CD4-positive, alpha-beta T cell (primary cell): ENCODE measurements around the gene RUVBL2. TPM values are rescaled to one million over a fixed set of nuclear protein-coding genes. Genes with fewer than 3 reads are reported as not detected.

Source experiments
- ATAC-seq: fragments of 200-7000 bp; cut with Tn5 transposase; one replicate; pipeline ENCODE4 v1.10.0; 2022; ENCODE audit warnings: mild to moderate bottlenecking; ENCODE audit not compliant: poor library complexity
- CTCF ChIA-PET: fragments of 350-600 bp; sonication (Branson Sonifier 250); formaldehyde crosslinking; loops from one replicate; lab custom pipeline; 2021; ENCODE audit warnings: antibody characterized with exemption, inconsistent platforms; lab: Charles Lee
- POLR2A ChIA-PET: fragments of 350-600 bp; sonication (Branson Sonifier 250); formaldehyde crosslinking; loops from one replicate; lab custom pipeline; 2021; ENCODE audit warnings: antibody characterized with exemption, inconsistent platforms; lab: Charles Lee
- DNase-seq, 14 experiments: peaks; one replicate each; pipeline ENCODE4 v3.0.0-alpha.2; 2013 to 2020; ENCODE audit warnings: mixed read lengths in 2 of 14
- H3K27ac ChIP-seq, 2 donors: one replicate each; pipeline versions ENCODE4 v1.5.1 to v1.7.0; 2013; ENCODE audit warnings: low read length in 2 of 2, low read depth in 1 of 2, mild to moderate bottlenecking in 1 of 2
- H3K27me3 ChIP-seq, 2 experiments: 1 replicate in 1 of 2; 2 replicates in 1 of 2; pipeline versions ENCODE4 v1.6.1 to v1.7.0; 2013; ENCODE audit warnings: low read length in 2 of 2, control low read depth in 1 of 2, mild to moderate bottlenecking in 1 of 2, moderate library complexity in 1 of 2; ENCODE audit not compliant: insufficient read depth in 2 of 2, control insufficient read depth in 1 of 2
- H3K36me3 ChIP-seq: one replicate; pipeline ENCODE4 v1.6.1; 2013; ENCODE audit warnings: low read length, control low read depth; ENCODE audit not compliant: insufficient read depth
- H3K4me1 ChIP-seq: one replicate; pipeline ENCODE4 v1.6.1; 2013; ENCODE audit warnings: low read length, control low read depth; ENCODE audit not compliant: insufficient read depth
- H3K4me3 ChIP-seq: one replicate; pipeline ENCODE4 v1.5.1; 2013; ENCODE audit warnings: mild to moderate bottlenecking, low read length, moderate library complexity
- H3K9me3 ChIP-seq, 2 experiments: 1 replicate in 1 of 2; 2 replicates in 1 of 2; pipeline versions ENCODE4 v1.6.1 to v1.7.0; 2013; ENCODE audit warnings: low read length in 2 of 2, mild to moderate bottlenecking in 2 of 2, control low read depth in 1 of 2, moderate library complexity in 1 of 2; ENCODE audit not compliant: control insufficient read depth in 1 of 2, insufficient read depth in 1 of 2
- H3K27ac Mint-ChIP-seq: one replicate; pipeline ENCODE4 v1.8.0; 2020; ENCODE audit warnings: mixed read lengths
- H3K27me3 Mint-ChIP-seq: one replicate; pipeline ENCODE4 v1.8.0; 2021; ENCODE audit warnings: mixed read lengths
- H3K36me3 Mint-ChIP-seq: one replicate; pipeline ENCODE4 v1.8.0; 2021; ENCODE audit warnings: low read depth, mixed read lengths
- H3K4me1 Mint-ChIP-seq: one replicate; pipeline ENCODE4 v1.8.0; 2021; ENCODE audit warnings: low read depth, mixed read lengths
- H3K4me3 Mint-ChIP-seq: one replicate; pipeline ENCODE4 v1.8.0; 2020; ENCODE audit warnings: mild to moderate bottlenecking, mixed read lengths
- H3K9me3 Mint-ChIP-seq: one replicate; pipeline ENCODE4 v1.8.0; 2020; ENCODE audit warnings: mixed read lengths
- intact Hi-C, 2 experiments: fragments of 100-400 bp; cut with DNase I in 1 of 2; cut with micrococcal nuclease in 1 of 2; formaldehyde crosslinking; loops; one replicate each; pipeline versions ENCODE4 v1.15.1 to v1.9.0; 2023 to 2025; cut with DNase I, micrococcal nuclease
- total RNA-seq, 174 experiments: library from RNA in 2 of 174; stranded (reverse) in 2 of 174; gene quantifications; one replicate each; pipeline ENCODE4 v1.2.3 and lab custom pipeline; 2021 to 2026
- TF ChIP-seq, protein P1 (sequence below): fragments of 200-600 bp; IDR thresholded peaks from one replicate; pipeline ENCODE4 v1.8.0; 2022; ENCODE audit warnings: antibody characterized with exemption, mild to moderate bottlenecking

RUVBL2 gene
- total RNA-seq, 2 experiments from 2014 or later: 10.7 to 12.3 TPM

- Mint-ChIP-seq H3K4me1 (no peaks in the 10 kb centered on the region), H3K27me3 (no peaks in the 10 kb centered on the region), H3K4me3 (no peak overlapping the region), H3K27ac (no peak overlapping the region), H3K36me3 (no peaks in the 10 kb centered on the region), H3K9me3 (no peaks in the 10 kb centered on the region)
- ATAC-seq (no peak), DNase-seq (no peak)
- Histone ChIP-seq H3K4me1 (no peaks in the 10 kb centered on the region), H3K27ac (no peak overlapping the region), H3K9me3 (peaks cover 0 to 16% of the 10 kb centered on the region in 2 experiments), H3K4me3 (no peak overlapping the region), H3K27me3 (no peaks in the 10 kb centered on the region), H3K36me3 (no peaks in the 10 kb centered on the region)
- ChIA-PET POLR2A (no interaction called here), CTCF (no interaction called here)
- intact Hi-C loops: no loop called here
- TF ChIP-seq, protein P1, sequence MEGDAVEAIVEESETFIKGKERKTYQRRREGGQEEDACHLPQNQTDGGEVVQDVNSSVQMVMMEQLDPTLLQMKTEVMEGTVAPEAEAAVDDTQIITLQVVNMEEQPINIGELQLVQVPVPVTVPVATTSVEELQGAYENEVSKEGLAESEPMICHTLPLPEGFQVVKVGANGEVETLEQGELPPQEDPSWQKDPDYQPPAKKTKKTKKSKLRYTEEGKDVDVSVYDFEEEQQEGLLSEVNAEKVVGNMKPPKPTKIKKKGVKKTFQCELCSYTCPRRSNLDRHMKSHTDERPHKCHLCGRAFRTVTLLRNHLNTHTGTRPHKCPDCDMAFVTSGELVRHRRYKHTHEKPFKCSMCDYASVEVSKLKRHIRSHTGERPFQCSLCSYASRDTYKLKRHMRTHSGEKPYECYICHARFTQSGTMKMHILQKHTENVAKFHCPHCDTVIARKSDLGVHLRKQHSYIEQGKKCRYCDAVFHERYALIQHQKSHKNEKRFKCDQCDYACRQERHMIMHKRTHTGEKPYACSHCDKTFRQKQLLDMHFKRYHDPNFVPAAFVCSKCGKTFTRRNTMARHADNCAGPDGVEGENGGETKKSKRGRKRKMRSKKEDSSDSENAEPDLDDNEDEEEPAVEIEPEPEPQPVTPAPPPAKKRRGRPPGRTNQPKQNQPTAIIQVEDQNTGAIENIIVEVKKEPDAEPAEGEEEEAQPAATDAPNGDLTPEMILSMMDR: no peak
These were observed 47.0 kb upstream of the RUVBL2 start for GRCh38 chr19:48946463-48947257.

DNA sequence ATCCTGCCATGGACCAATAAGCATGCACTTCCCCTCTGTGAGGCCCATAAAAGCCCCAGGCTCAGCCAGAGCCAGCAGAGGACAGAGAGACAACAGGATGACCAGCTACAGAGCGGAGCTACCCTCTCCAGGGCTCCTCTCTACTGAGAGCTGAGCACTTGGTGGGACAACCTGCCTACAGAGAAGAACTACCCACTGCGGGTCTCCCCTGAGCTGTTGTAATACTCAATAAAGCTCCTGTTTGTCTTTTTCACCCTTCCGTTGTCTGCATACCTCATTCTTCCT, 46.5 kb upstream of the RUVBL2 start:
- Histone ChIP-seq H3K4me3 (no peak overlapping the region), H3K27ac (no peak overlapping the region), H3K27me3 (no peaks in the 10 kb centered on the region), H3K4me1 (no peaks in the 10 kb centered on the region), H3K36me3 (no peaks in the 10 kb centered on the region), H3K9me3 (peaks cover 0 to 16% of the 10 kb centered on the region in 2 experiments)
- DNase-seq (no peak), ATAC-seq (no peak)
- ChIA-PET CTCF (no interaction called here), POLR2A (no interaction called here)
- Mint-ChIP-seq H3K27me3 (no peaks in the 10 kb centered on the region), H3K4me1 (no peaks in the 10 kb centered on the region), H3K27ac (no peak overlapping the region), H3K9me3 (no peaks in the 10 kb centered on the region), H3K4me3 (no peak overlapping the region), H3K36me3 (no peaks in the 10 kb centered on the region)
- intact Hi-C loops: no loop called here
- TF ChIP-seq, protein P1: no peak

DNA sequence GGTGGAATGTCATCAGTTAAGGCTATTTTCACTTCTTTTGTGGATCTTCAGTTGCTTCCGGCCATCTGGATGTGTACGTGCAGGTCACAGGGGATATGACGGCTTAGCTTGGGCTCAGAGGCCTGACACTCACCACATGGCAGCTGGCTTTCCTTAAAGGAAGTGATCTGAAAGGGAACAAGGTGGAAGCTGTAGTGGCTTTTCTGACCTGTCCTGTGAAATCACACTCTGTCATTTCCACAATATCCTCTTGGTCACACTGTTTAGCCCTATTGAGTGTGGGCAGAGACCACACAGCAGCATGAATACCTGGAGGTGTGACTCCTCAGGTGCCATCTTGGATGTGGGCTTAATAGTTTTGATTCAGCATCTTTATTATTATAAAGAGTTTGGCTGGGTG, 43.5 kb upstream of the RUVBL2 start:
- H3K27me3 Mint-ChIP-seq: no peaks in the 10 kb centered on the region
- H3K27me3 ChIP-seq: no peaks in the 10 kb centered on the region
- no peaks in the 10 kb centered on the region for H3K36me3 Mint-ChIP-seq
- no peaks in the 10 kb centered on the region for H3K36me3 ChIP-seq
- no peak overlapping the region for H3K27ac ChIP-seq
- CTCF ChIA-PET: no interaction called here
- H3K9me3 ChIP-seq: peaks cover 0 to 16% of the 10 kb centered on the region in 2 experiments
- POLR2A ChIA-PET: no interaction called here
- no peak overlapping the region for H3K27ac Mint-ChIP-seq
- ATAC-seq (no peak), DNase-seq (no peak)
- no peaks in the 10 kb centered on the region for H3K9me3 Mint-ChIP-seq
- no peak overlapping the region for H3K4me3 Mint-ChIP-seq
- TF ChIP-seq, protein P1: no peak
- intact Hi-C loops: no loop called here
- peaks cover 6% of the 10 kb centered on the region for H3K4me1 Mint-ChIP-seq
- H3K4me3 ChIP-seq: no peak overlapping the region
- peaks cover 8% of the 10 kb centered on the region for H3K4me1 ChIP-seq
